ENCODE measurements around the gene MYRIP. TPM values are rescaled to one million over a fixed set of nuclear protein-coding genes. Genes with fewer than 3 reads are reported as not detected.

MYRIP gene
- total RNA-seq, 1 experiment from 2014 or later = 1.6 TPM

DNA sequence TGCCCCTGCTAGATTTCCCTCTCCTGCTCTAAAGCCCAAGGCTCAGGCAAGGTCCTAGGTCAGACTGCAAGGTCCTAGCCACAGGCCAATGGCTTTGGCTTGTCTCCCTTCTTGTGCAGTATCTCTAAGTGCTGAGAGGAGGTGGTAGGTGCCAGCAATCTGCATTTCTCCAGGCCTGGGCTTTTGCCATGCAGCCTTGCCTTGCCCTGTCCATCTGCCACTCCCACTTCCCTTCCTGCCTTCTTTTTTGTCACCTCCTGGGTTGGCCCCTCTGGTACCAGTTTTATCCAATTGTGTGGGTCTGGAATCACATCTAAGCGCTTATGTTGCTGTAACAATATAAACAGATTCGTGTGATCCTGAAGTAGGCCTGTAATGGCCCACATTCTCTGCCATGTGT, 109.9 kb downstream of the MYRIP start (continued):
- no peak for TF ChIP-seq CTCF (IDR thresholded peaks at IDR 0.05)
- TF ChIP-seq, protein P1, sequence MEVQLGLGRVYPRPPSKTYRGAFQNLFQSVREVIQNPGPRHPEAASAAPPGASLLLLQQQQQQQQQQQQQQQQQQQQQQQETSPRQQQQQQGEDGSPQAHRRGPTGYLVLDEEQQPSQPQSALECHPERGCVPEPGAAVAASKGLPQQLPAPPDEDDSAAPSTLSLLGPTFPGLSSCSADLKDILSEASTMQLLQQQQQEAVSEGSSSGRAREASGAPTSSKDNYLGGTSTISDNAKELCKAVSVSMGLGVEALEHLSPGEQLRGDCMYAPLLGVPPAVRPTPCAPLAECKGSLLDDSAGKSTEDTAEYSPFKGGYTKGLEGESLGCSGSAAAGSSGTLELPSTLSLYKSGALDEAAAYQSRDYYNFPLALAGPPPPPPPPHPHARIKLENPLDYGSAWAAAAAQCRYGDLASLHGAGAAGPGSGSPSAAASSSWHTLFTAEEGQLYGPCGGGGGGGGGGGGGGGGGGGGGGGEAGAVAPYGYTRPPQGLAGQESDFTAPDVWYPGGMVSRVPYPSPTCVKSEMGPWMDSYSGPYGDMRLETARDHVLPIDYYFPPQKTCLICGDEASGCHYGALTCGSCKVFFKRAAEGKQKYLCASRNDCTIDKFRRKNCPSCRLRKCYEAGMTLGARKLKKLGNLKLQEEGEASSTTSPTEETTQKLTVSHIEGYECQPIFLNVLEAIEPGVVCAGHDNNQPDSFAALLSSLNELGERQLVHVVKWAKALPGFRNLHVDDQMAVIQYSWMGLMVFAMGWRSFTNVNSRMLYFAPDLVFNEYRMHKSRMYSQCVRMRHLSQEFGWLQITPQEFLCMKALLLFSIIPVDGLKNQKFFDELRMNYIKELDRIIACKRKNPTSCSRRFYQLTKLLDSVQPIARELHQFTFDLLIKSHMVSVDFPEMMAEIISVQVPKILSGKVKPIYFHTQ (CRISPR knock-in tag; IDR thresholded peaks at IDR 0.05) = no peak
- TF ChIP-seq JAZF1 (CRISPR knock-in tag; IDR thresholded peaks at IDR 0.05) = no peak
- no peak for TF ChIP-seq HMGA2 (CRISPR knock-in tag; IDR thresholded peaks at IDR 0.05)
- TF ChIP-seq ESRRA (CRISPR knock-in tag; IDR thresholded peaks at IDR 0.05; ENCODE audit: borderline replicate concordance) = no peak
- TF ChIP-seq, protein P2, sequence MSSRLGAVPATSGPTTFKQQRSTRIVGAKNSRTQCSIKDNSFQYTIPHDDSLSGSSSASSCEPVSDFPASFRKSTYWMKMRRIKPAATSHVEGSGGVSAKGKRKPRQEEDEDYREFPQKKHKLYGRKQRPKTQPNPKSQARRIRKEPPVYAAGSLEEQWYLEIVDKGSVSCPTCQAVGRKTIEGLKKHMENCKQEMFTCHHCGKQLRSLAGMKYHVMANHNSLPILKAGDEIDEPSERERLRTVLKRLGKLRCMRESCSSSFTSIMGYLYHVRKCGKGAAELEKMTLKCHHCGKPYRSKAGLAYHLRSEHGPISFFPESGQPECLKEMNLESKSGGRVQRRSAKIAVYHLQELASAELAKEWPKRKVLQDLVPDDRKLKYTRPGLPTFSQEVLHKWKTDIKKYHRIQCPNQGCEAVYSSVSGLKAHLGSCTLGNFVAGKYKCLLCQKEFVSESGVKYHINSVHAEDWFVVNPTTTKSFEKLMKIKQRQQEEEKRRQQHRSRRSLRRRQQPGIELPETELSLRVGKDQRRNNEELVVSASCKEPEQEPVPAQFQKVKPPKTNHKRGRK (CRISPR knock-in tag; IDR thresholded peaks at IDR 0.05; ENCODE audit: borderline replicate concordance) = no peak
- no peak for TF ChIP-seq ERG (CRISPR knock-in tag; IDR thresholded peaks at IDR 0.05)

- CTCF ChIA-PET = no interaction called here
- no peaks in the 10 kb centered on the region for H3K27me3 Mint-ChIP-seq (ENCODE audit: low read depth)
- ATAC-seq (no peak), DNase-seq (ENCODE audit: low spot score) (no peak)
- H3K9me3 Mint-ChIP-seq = no peaks in the 10 kb centered on the region
- no peak overlapping the region for H3K27ac Mint-ChIP-seq
- no peaks in the 10 kb centered on the region for H3K36me3 Mint-ChIP-seq
- no peak overlapping the region for H3K4me3 Mint-ChIP-seq
- POLR2A ChIA-PET = no interaction called here
- peaks cover 15% of the 10 kb centered on the region for H3K4me1 Mint-ChIP-seq
- TF ChIP-seq, protein P3, sequence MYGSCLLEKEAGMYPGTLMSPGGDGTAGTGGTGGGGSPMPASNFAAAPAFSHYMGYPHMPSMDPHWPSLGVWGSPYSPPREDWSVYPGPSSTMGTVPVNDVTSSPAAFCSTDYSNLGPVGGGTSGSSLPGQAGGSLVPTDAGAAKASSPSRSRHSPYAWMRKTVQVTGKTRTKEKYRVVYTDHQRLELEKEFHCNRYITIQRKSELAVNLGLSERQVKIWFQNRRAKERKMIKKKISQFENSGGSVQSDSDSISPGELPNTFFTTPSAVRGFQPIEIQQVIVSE (CRISPR knock-in tag; IDR thresholded peaks at IDR 0.05; ENCODE audit: borderline replicate concordance) = no peak
- TF ChIP-seq MYBL2 (CRISPR knock-in tag; IDR thresholded peaks at IDR 0.05) (no peak), ESRRA (CRISPR knock-in tag; IDR thresholded peaks at IDR 0.05; ENCODE audit: borderline replicate concordance) (no peak), ETV6 (CRISPR knock-in tag; IDR thresholded peaks at IDR 0.05) (no peak), FOXJ3 (CRISPR knock-in tag; IDR thresholded peaks at IDR 0.05; ENCODE audit: borderline replicate concordance) (no peak)
- TF ChIP-seq, protein P4, sequence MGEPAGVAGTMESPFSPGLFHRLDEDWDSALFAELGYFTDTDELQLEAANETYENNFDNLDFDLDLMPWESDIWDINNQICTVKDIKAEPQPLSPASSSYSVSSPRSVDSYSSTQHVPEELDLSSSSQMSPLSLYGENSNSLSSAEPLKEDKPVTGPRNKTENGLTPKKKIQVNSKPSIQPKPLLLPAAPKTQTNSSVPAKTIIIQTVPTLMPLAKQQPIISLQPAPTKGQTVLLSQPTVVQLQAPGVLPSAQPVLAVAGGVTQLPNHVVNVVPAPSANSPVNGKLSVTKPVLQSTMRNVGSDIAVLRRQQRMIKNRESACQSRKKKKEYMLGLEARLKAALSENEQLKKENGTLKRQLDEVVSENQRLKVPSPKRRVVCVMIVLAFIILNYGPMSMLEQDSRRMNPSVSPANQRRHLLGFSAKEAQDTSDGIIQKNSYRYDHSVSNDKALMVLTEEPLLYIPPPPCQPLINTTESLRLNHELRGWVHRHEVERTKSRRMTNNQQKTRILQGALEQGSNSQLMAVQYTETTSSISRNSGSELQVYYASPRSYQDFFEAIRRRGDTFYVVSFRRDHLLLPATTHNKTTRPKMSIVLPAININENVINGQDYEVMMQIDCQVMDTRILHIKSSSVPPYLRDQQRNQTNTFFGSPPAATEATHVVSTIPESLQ (CRISPR knock-in tag; IDR thresholded peaks at IDR 0.05) = no peak
- TF ChIP-seq, protein P5, sequence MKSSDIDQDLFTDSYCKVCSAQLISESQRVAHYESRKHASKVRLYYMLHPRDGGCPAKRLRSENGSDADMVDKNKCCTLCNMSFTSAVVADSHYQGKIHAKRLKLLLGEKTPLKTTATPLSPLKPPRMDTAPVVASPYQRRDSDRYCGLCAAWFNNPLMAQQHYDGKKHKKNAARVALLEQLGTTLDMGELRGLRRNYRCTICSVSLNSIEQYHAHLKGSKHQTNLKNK (CRISPR knock-in tag; IDR thresholded peaks at IDR 0.05) = no peak
- TF ChIP-seq, protein P6, sequence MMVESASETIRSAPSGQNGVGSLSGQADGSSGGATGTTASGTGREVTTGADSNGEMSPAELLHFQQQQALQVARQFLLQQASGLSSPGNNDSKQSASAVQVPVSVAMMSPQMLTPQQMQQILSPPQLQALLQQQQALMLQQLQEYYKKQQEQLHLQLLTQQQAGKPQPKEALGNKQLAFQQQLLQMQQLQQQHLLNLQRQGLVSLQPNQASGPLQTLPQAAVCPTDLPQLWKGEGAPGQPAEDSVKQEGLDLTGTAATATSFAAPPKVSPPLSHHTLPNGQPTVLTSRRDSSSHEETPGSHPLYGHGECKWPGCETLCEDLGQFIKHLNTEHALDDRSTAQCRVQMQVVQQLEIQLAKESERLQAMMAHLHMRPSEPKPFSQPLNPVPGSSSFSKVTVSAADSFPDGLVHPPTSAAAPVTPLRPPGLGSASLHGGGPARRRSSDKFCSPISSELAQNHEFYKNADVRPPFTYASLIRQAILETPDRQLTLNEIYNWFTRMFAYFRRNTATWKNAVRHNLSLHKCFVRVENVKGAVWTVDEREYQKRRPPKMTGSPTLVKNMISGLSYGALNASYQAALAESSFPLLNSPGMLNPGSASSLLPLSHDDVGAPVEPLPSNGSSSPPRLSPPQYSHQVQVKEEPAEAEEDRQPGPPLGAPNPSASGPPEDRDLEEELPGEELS (CRISPR knock-in tag; IDR thresholded peaks at IDR 0.05) = no peak
- TF ChIP-seq, protein P7, sequence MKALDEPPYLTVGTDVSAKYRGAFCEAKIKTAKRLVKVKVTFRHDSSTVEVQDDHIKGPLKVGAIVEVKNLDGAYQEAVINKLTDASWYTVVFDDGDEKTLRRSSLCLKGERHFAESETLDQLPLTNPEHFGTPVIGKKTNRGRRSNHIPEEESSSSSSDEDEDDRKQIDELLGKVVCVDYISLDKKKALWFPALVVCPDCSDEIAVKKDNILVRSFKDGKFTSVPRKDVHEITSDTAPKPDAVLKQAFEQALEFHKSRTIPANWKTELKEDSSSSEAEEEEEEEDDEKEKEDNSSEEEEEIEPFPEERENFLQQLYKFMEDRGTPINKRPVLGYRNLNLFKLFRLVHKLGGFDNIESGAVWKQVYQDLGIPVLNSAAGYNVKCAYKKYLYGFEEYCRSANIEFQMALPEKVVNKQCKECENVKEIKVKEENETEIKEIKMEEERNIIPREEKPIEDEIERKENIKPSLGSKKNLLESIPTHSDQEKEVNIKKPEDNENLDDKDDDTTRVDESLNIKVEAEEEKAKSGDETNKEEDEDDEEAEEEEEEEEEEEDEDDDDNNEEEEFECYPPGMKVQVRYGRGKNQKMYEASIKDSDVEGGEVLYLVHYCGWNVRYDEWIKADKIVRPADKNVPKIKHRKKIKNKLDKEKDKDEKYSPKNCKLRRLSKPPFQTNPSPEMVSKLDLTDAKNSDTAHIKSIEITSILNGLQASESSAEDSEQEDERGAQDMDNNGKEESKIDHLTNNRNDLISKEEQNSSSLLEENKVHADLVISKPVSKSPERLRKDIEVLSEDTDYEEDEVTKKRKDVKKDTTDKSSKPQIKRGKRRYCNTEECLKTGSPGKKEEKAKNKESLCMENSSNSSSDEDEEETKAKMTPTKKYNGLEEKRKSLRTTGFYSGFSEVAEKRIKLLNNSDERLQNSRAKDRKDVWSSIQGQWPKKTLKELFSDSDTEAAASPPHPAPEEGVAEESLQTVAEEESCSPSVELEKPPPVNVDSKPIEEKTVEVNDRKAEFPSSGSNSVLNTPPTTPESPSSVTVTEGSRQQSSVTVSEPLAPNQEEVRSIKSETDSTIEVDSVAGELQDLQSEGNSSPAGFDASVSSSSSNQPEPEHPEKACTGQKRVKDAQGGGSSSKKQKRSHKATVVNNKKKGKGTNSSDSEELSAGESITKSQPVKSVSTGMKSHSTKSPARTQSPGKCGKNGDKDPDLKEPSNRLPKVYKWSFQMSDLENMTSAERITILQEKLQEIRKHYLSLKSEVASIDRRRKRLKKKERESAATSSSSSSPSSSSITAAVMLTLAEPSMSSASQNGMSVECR (CRISPR knock-in tag; IDR thresholded peaks at IDR 0.05; ENCODE audit: borderline replicate concordance) = no peak
These were observed 110.9 kb downstream of the MYRIP start for GRCh38 chr3:39920271-39920670.
